Activated CD8-positive, alpha-beta memory T cell treated with anti-CD3 and anti-CD28 coated beads, Interleukin-2, amount 50 U/mL, for 4 hours (primary cell): ENCODE measurements around the gene COL4A6.
"Not testable (repeated sequence)": the region's sequence is repeated elsewhere in the genome, so short reads cannot be mapped to it uniquely, and the experiment has no call there.

Experiments
- DNase-seq: peaks from one replicate; pipeline ENCODE4 v3.0.0-alpha.2; 2020

Gene COL4A6

DNA sequence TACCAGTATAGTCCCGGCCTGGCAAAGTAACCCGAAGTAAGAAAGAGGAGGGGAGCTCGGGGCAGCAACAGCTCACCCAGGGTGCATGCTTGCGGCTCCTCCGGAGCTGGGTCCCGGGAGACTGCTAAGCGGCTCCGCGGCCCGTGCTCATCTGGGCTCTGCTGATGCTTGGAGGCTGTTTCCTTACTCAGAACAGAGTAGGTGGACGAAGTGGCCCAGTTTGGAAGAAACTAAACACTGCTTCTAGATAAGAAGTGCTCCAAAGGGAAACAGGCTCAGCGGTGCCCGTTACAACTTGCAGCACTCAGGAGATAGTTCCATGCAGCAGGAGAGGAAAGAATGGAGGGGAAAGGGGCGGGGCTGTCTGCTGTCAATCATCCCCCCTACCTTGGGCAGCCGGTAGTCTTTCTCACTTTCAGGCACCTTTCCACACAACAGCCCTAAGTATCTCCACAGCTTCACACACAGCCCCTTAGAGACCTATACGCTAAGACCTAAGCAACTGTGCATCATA lies at the start of gene COL4A6:
Gene COL4A6 (minus strand): TSS at position 313 of the 514 bp plus-strand sequence. CDS start 226 bp downstream, at position 87.
- DNase-seq, result no peak

- no peak for DNase-seq
These were observed 47.7 kb upstream of the COL4A6 start for GRCh38 chrX:108485960-108486359.

GRCh38 chrX:108484251-108484650 lies 46.0 kb upstream of the COL4A6 start:
- no peak for DNase-seq

DNA sequence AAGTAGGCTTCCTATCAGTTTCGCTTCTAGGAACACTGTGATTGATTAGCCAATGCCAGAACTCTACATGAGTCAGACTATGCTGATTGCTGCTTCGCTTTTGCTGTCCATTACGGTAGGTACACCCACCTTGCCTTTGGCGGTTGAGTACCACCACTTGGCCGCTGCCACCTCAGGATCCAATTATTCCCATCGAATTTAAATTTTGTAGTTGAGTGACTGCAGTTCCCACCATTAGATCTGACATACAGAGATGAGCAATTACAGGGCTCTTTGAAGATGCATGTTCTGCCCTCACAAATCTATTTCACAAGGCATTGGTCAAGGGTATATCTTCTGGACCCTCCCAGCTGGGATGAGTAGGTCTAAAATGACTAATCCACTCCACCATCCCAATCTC lies 43.3 kb upstream of the COL4A6 start:
- not testable (repeated sequence) for DNase-seq

GRCh38 chrX:108473979-108474378 lies 35.8 kb upstream of the COL4A6 start:
- no peak for DNase-seq

DNA sequence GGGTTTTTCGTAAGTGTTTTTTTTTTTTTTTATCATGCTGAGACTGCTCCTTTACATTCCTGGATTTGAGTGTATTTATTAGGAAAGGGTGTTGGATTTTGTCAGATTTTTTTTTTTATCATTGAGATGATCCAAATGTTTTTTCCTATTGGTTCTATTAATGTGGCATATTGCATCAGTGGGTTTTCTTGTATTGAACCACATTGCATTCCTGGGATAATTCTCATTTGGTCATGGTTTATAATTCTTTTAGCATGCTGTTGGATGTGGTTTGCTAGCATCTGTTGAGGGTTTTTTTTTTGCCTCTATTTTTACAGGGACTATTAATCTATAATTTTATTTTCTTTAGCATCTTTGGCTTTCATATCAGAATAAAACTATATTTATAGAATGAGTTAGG lies 30.3 kb upstream of the COL4A6 start:
- no peak for DNase-seq

DNA sequence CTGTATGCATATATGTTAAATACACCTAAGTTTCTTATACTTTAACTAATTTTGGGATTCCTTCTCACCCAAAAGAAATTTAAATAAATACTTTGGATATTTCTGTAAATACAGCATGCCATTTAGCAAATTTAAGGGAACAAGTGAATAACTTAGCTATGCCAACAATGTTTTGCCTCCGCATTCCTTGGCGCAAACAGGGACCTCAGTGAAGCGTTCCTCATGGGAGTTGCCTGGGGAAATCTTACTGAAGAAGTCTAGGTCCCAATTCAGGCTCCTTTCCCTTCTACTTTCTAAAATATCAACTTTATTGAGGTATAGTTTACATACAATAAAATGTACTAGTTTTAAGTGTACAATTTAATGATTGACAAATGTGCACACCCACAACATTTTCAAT lies 26.4 kb upstream of the COL4A6 start:
- no peak for DNase-seq

DNA sequence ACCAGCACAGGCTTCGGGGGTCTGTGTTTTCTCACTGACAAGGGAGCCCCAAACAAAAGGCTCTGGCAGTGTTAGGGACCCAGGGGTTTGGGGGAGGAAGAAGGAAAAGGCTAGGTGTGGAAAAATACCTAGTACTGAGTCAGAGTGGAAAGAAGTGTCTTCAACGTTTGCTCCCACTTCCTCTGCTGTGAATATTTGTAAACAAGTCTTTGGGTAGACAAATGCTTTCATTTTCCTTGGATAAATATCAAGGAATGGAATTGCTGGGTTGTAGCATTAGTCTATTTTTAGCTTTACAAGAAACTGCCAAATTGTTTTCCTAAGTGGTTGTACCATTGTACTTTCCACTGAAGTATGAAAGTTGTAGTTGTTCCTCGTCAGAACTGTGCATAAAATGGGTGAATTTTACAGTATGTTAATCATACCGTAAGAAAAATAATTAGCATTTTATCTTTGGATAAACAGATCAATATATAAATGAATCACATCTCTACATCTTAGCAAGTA lies 18.8 kb upstream of the COL4A6 start:
- no peak for DNase-seq

DNA sequence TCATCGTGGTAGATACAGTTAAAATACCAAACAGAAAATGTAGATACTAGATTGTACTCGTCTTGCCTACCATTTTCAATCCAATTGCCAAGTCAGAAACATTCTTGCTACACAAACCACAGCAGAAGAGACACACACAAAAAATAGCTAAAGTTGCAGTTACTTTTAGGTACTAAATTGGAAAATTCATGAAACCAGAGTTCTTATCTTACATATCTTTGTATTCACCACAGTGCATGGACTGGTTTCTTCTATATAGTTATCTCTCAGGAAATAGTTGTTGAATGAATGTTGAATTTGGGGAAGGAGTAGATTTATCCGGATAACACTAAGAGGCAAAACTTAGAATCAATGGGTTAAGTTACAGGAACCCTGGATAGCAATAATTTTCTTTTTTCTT lies 15.6 kb upstream of the COL4A6 start:
- DNase-seq, result no peak

DNA sequence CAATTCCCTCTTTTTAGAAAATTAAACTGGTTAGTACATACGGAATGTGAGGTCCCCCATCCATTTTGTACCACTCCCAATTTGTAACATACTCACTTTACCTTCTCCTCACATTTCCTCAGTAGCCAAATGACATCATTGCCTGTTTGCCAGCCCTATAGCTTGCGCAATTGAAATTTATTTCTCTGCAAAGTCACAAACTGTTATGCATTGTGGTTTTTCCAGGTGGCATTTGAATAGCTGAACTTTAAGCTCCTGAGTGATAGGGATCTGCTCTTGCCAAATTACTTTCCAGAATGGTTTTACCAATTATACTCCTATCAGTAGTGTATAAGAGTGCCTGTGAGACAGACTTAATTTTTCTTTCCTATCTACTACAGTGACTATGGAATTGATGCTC lies 9.1 kb upstream of the COL4A6 start:
- DNase-seq, result no peak

DNA sequence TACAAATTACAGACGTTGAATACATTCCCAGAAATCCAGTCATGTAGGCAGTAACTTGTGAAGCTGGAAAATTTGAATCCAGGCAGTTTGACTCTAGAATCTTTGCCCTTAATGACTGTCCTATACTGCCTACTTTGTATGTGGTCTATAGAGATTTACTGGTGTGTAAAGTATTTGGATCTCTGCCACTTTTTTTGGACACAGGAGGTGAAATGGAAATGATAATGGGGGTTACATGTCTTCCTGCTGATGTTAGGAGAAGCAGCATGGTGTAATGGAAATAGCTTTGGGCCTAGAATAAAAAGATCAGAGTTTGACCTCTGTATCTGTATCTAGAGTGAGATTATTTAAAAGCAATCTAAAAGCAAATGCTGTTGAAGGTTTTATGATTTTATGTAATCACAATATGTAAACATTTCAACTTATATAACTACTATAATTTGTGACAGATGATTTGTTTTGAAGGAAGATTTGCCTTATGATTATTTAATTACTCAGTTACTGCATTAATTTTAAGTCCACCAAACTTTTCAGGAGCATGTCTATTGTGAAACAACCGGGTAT lies 4.8 kb upstream of the COL4A6 start:
- no peak for DNase-seq

GRCh38 chrX:108439961-108440696 lies 1.9 kb upstream of the COL4A6 start:
- DNase-seq, result no peak

DNA sequence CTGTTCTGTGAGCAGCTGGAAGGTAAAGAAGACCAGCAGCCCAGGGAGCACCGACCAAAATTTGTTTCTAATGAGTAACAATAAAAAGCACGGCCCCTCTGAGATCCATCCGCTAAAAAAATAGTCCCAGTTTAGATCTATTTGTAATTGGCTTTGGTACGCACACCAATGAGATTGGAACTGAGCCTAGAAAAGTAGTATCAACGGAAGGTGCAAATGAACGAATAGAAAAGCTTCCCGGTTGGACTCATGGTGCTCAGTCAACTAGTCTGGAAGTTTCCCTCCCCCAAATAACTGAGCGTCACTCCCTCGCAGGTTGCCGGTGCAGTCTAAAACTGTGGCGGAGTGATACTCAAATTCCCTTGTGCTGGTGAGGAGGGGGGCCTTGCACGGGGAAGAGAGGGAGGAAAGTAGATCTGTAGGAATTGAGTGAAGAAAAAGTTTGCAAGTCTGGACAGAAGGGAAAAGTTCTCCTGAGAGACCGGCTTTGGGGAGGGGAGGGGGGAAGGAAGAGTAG lies 1.3 kb upstream of the COL4A6 start, which contains the start of gene COL4A5:
Gene COL4A5 (plus strand): TSS at position 413 of the 517 bp plus-strand sequence. CDS start 288 bp downstream, outside the sequence.
- no peak for DNase-seq

GRCh38 chrX:108437349-108438109 lies 693 bp downstream of the COL4A6 start:
- DNase-seq, result no peak

- DNase-seq, result no peak
These were observed 3.0 kb downstream of the COL4A6 start for GRCh38 chrX:108435261-108435660.

GRCh38 chrX:108426262-108426661 lies 12.0 kb downstream of the COL4A6 start:
- no peak for DNase-seq

DNA sequence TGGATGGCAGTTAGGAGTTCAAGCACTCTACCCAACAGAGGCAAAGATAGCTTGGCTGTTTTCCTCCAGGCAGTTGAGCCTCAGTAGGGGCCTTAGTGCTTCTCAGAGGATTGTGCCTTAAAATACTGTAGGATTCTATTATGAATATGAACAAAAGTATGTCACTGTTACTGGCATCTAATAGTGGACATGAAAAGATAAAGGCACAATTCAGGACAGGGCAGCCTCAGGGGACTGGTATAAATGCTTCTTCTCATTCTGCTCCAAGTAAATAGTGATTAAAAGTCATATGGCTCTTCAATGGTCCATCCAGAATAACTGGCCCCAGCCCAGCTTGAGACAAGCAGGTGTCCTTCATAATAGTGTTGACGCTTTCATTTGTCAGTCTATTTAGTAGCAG lies 17.7 kb downstream of the COL4A6 start:
- no peak for DNase-seq

DNA sequence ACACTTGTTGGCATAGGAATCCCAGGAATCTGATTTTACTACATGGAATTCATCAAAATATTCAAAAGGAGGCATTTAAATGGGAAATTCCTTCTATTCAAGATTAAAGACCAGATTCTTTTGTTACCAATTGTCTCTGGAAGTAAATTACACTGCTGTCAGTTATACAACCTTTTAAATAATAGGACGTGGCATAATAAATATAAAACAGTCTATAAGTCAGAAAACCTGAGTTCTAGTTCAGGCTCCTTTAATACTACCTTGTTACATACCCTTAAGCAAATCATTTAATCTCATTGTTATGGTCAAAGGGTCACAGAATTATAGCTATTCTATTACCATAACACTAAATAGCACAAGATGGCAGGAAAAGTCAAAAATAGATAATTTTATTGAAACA lies 18.8 kb downstream of the COL4A6 start:
- DNase-seq, result no peak

DNA sequence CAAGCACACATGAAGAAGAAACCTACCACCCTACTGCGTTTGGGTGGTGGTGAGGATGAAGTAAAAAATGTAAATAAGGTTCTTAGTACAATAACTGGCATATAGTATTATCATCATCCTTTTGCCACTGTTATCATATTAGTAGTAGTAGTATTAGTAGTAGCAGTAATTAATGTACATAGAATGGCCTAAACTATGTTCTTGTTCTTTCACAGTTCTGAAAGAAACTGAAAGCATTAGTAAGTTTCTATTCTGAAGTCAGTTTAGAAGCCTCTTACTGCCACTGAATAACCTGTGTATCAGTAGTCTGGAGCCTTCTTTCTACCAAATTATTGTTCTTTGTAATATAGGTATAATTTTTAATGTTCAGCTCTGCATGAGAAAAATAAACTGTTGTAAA lies 21.0 kb downstream of the COL4A6 start:
- no peak for DNase-seq

DNA sequence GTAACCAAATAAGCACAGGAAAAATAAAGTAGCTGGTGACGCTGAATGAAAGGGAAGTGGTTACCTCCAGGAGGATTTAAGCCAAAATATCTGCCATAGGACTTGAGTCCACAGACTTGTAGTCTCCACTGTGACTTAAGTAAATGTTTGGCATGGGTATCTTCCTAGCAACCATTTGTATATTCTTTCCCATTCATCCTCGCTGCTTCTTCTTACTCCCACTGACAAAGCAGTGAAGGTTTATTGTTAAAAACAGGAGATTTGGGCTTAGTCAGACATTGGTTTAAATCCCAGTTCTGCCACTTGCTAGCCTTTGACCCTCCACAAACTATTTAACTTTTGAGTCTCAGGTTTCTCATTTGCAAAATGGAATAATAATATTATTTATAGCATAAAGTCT lies 22.3 kb downstream of the COL4A6 start:
- no peak for DNase-seq

DNA sequence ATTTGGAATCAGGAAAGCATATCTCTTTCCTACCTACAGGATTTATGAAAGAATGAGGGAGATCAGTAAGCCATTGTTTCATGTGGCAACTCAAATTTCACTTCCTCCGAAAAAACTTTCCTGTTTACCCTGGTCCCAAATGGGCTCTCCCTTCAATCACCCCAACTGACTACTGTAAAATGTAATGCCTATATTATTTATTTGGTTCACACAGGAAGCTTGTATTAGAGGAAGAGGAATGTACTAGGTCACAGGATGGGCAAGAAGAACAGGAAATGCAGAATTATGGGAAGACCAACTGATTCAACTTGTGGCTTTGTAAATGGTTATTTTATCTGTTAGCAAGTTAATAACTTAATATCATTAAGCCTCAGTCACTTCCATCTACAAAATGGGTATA lies 23.1 kb downstream of the COL4A6 start:
- DNase-seq, result no peak

DNA sequence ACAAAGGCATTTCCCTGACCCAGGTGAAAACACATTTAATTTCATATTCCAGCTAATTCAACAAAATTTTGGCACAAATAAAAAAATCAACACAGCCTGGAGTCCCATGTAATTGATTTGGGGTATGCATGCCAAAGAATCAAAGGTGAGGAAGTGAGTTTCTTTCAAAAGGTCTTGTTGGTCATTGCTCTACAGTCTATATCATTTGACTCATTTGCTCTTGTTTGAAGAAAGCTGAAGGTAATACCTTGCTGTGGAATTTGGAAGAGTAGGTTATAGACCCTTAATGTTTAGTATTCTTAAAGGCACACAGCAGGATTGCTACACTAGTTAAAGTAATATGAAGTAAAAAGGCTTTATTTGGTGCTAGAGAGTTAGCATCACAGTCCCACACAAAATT lies 25.4 kb downstream of the COL4A6 start:
- DNase-seq, result no peak

- DNase-seq, result no peak
These were observed 38.6 kb downstream of the COL4A6 start for GRCh38 chrX:108399418-108400165.
